HepG2 (cell line): ENCODE measurements around the gene RAB11FIP5. TPM values are rescaled to one million over a fixed set of nuclear protein-coding genes. Genes with fewer than 3 reads are reported as not detected.
A peak's percentile ranks its signal among the peaks of the same experiment; 100 is the strongest.

Source experiments
- ADNP ChIP-seq: sonication (generic); formaldehyde crosslinking; IDR thresholded peaks from 2 replicates; pipeline ENCODE4 v1.4.0; 2020; ENCODE audit warnings: missing genetic modification reagents
- BHLHE40 ChIP-seq: IDR thresholded peaks from 2 replicates; pipeline ENCODE4 v1.6.1; 2011; ENCODE audit warnings: low read length, improper control_type of control experiment
- CSRNP2 ChIP-seq: sonication (generic); formaldehyde crosslinking; conservative IDR thresholded peaks from 2 replicates; pipeline ENCODE4 v1.8.0; 2022; ENCODE audit warnings: low read depth, missing genetic modification reagents
- DPF2 ChIP-seq: sonication (generic); formaldehyde crosslinking; IDR thresholded peaks from 2 replicates; pipeline ENCODE4 v1.4.0; 2020; ENCODE audit warnings: mild to moderate bottlenecking, low read depth, missing genetic modification reagents, borderline replicate concordance
- EZH2 ChIP-seq: conservative IDR thresholded peaks from 2 replicates; pipeline ENCODE4 v1.6.1; 2012; ENCODE audit warnings: mild to moderate bottlenecking, low read depth, low read length, moderate library complexity
- FOXO1 ChIP-seq: sonication (generic); formaldehyde crosslinking; IDR thresholded peaks from 2 replicates; pipeline ENCODE4 v1.4.0; 2020; ENCODE audit warnings: missing genetic modification reagents
- HNF4A ChIP-seq: sonication (generic); formaldehyde crosslinking; IDR thresholded peaks from 2 replicates; pipeline ENCODE4 v1.4.0; 2020; ENCODE audit warnings: missing genetic modification reagents
- MEIS2 ChIP-seq: sonication (generic); formaldehyde crosslinking; IDR thresholded peaks from 2 replicates; pipeline ENCODE4 v1.9.0; 2021; ENCODE audit warnings: mild to moderate bottlenecking, missing genetic modification reagents
- NFKB2 ChIP-seq: sonication (generic); formaldehyde crosslinking; IDR thresholded peaks from 2 replicates; pipeline ENCODE4 v1.4.0; 2020; ENCODE audit warnings: missing genetic modification reagents, borderline replicate concordance
- PITX1 ChIP-seq: sonication (generic); formaldehyde crosslinking; IDR thresholded peaks from 2 replicates; pipeline ENCODE4 v1.5.1; 2020; ENCODE audit warnings: mild to moderate bottlenecking, missing genetic modification reagents
- PRPF4 ChIP-seq: fragments of 200-400 bp; formaldehyde crosslinking; IDR thresholded peaks from 2 replicates; pipeline ENCODE4 v1.6.1; 2016; ENCODE audit warnings: low read length, low read depth; ENCODE audit not compliant: poor library complexity, severe bottlenecking
- PTBP1 ChIP-seq: fragments of 200-400 bp; formaldehyde crosslinking; IDR thresholded peaks from 2 replicates; pipeline ENCODE4 v1.6.1; 2018; ENCODE audit warnings: low read length, low read depth; ENCODE audit not compliant: poor library complexity, severe bottlenecking
- REPIN1 ChIP-seq: sonication (generic); formaldehyde crosslinking; IDR thresholded peaks from 2 replicates; pipeline ENCODE4 v1.8.0; 2022; ENCODE audit warnings: missing genetic modification reagents, low read depth, mild to moderate bottlenecking, borderline replicate concordance
- SALL2 ChIP-seq: sonication (generic); formaldehyde crosslinking; IDR thresholded peaks from 2 replicates; pipeline ENCODE4 v1.8.1; 2023; ENCODE audit warnings: mild to moderate bottlenecking, missing genetic modification reagents, inconsistent platforms
- SP1 ChIP-seq, 2 experiments: fragments of 450-650 bp in 1 of 2; sonication (generic) in 1 of 2; formaldehyde crosslinking in 1 of 2; IDR thresholded peaks; 2 replicates each; pipeline versions ENCODE4 v1.4.0 to v1.6.1; 2016 to 2020; ENCODE audit warnings: missing genetic modification reagents in 1 of 2
- ZBTB46 ChIP-seq: sonication (generic); formaldehyde crosslinking; IDR thresholded peaks from 2 replicates; pipeline ENCODE4 v1.4.0; 2020; ENCODE audit warnings: mild to moderate bottlenecking, missing genetic modification reagents, borderline replicate concordance
- ZFY ChIP-seq: sonication (generic); formaldehyde crosslinking; IDR thresholded peaks from 2 replicates; pipeline ENCODE4 v1.4.0; 2020; ENCODE audit warnings: missing genetic modification reagents
- ZHX1 ChIP-seq: sonication (generic); formaldehyde crosslinking; IDR thresholded peaks from 2 replicates; pipeline ENCODE4 v1.8.1; 2022; ENCODE audit warnings: low read depth, mild to moderate bottlenecking, missing genetic modification reagents
- ZNF430 ChIP-seq: sonication (generic); formaldehyde crosslinking; IDR thresholded peaks from 2 replicates; pipeline ENCODE4 v1.9.0; 2021; ENCODE audit warnings: mild to moderate bottlenecking, missing genetic modification reagents
- ZNF557 ChIP-seq: sonication (generic); formaldehyde crosslinking; IDR thresholded peaks from 2 replicates; pipeline ENCODE4 v1.4.0; 2020; ENCODE audit warnings: missing genetic modification reagents
- ZNF577 ChIP-seq: sonication (generic); formaldehyde crosslinking; IDR thresholded peaks from 2 replicates; pipeline ENCODE4 v1.4.0; 2020; ENCODE audit warnings: mild to moderate bottlenecking, low read depth, missing genetic modification reagents, borderline replicate concordance
- ZNF746 ChIP-seq: sonication (generic); formaldehyde crosslinking; IDR thresholded peaks from 2 replicates; pipeline ENCODE4 v1.8.0; 2022; ENCODE audit warnings: mild to moderate bottlenecking, missing genetic modification reagents
- polyA plus RNA-seq, 8 experiments: library from polyadenylated mRNA; depleted of rRNA in 3 of 8; stranded (reverse) in 7 of 8; unstranded in 1 of 8; fragments of >200 nt; fragmentation: Illumina TruSeq in 4 of 8; extraction: Trizol in 4 of 8; gene quantifications; 2 replicates each; pipeline versions ENCODE4 v1.2.1 to v1.2.3, GENCODE V29; 2011 to 2016; ENCODE audit warnings: low read depth in 4 of 8, missing spikeins in 1 of 8, mixed read lengths in 1 of 8; ENCODE audit not compliant: insufficient read depth in 1 of 8
- total RNA-seq, 5 experiments: library from RNA; depleted of rRNA; stranded (reverse); fragments of >200 nt; fragmentation: Illumina TruSeq; extraction: Trizol; gene quantifications; 2 replicates each; pipeline ENCODE4 v1.2.3, GENCODE V29; 2016; ENCODE audit warnings: low read depth in 1 of 5
- TF ChIP-seq, protein P1 (sequence below): sonication (generic); formaldehyde crosslinking; IDR thresholded peaks from 2 replicates; pipeline ENCODE4 v1.5.0; 2020; ENCODE audit warnings: mild to moderate bottlenecking, missing genetic modification reagents

Gene RAB11FIP5
- total and polyA plus RNA-seq, 2 of the 13 experiments (the other 11 are each of a cell fraction or from before 2014, with no cell fraction given), result 9.4 to 22.9 TPM

- TF ChIP-seq MEIS2 (CRISPR knock-in tag) (0 out of 2 replicates have a peak, but pooled peaks have one; percentile 42), DPF2 (CRISPR knock-in tag) (no peak), ZNF577 (CRISPR knock-in tag) (no peak), ZNF746 (CRISPR knock-in tag) (no peak; the same call in 1 of the 2 replicates), ZHX1 (CRISPR knock-in tag) (no peak), SP1 (IDR thresholded peaks at IDR 0.05) (no peak), SP1 (CRISPR knock-in tag; IDR thresholded peaks at IDR 0.05) (no peak), ADNP (CRISPR knock-in tag) (no peak), HNF4A (CRISPR knock-in tag) (peak; percentile 47; the same call in 1 of the 2 replicates), FOXO1 (0 out of 2 replicates have a peak, but pooled peaks have one; percentile 1), PITX1 (no peak), EZH2 (no peak), PRPF4 (no peak), BHLHE40 (no peak), NFKB2 (CRISPR knock-in tag) (peak; percentile 20; the same call in 1 of the 2 replicates), PTBP1 (no peak), ZNF430 (CRISPR knock-in tag) (no peak), ZBTB46 (CRISPR knock-in tag) (no peak), SALL2 (peak; percentile 77; the same call in 1 of the 2 replicates), CSRNP2 (0 out of 2 replicates have a peak, but pooled peaks have one; percentile 2), ZNF557 (CRISPR knock-in tag) (no peak), REPIN1 (CRISPR knock-in tag) (no peak), ZFY (peak; percentile 25)
- TF ChIP-seq, protein P1, sequence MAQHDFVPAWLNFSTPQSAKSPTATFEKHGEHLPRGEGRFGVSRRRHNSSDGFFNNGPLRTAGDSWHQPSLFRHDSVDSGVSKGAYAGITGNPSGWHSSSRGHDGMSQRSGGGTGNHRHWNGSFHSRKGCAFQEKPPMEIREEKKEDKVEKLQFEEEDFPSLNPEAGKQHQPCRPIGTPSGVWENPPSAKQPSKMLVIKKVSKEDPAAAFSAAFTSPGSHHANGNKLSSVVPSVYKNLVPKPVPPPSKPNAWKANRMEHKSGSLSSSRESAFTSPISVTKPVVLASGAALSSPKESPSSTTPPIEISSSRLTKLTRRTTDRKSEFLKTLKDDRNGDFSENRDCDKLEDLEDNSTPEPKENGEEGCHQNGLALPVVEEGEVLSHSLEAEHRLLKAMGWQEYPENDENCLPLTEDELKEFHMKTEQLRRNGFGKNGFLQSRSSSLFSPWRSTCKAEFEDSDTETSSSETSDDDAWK, result no peak
These were observed 41.9 kb downstream of the RAB11FIP5 start (continued) for GRCh38 chr2:73070643-73071359.
